GM19023 (cell line): Measurements from ENCODE around the gene AFDN.

Experiments used
- ATAC-seq: cut with Tn5 transposase; IDR thresholded peaks from one replicate; pipeline ENCODE4 v1.9.1; 2021; ENCODE audit warnings: mild to moderate bottlenecking, moderate library complexity; ENCODE audit not compliant: unreplicated experiment

Gene AFDN

DNA sequence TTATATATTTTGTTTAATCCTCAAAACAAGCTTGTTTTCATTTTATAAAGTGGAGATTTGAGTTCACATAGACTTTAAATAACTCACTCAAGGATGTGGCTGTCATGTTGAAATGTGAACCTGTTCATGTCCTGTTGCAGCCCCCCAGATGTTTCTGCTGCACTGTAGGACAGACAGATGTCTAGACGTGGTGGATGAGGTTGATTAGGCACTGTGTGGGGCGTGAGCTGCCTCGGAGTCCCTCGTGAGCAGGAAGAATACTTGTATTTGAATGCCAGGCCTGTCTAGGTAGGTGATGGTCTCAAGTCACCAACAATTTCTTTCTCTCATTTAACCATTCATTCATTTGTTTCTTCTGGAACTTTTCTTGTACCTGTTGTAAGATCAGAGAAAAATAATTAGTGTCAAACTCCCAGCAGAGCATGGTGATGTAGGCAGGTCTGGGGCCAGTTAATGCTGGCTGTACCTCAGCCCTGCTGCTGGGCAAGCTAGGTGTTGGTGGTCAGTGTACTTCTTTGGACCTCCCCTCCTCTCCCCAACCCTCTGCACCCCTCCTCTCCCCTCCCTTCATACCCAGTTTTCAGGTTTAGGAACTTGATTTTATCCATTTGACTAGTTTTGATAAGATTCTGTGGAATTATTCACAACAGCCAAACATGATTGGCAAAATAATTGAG, 34.0 kb downstream of the AFDN start:
- no peak for ATAC-seq

DNA sequence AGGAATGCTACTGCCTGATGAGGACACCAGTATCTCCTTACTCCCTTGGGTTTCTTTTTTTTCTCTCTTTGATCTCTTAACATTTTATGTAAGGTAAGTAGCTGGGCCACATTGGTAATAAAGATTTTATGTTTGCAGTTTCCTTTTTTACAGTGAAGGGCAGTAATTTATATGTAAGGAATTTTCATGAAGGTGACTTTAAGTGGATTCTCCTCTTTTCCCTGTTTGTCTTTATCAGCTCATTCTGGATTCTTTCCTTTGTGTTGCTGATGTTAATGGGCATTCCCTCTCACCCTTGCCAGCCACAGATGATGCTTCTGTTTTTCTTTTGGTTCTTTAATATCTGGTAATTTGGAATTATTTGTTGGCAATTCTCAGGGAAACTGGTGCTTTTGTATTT, 34.7 kb downstream of the AFDN start:
- ATAC-seq = no peak

- no peak for ATAC-seq
Observed at GRCh38 chr6:167863897-167864296, 37.2 kb downstream of the AFDN start.

- ATAC-seq = no peak
Observed at GRCh38 chr6:167866642-167867041, 39.9 kb downstream of the AFDN start.

DNA sequence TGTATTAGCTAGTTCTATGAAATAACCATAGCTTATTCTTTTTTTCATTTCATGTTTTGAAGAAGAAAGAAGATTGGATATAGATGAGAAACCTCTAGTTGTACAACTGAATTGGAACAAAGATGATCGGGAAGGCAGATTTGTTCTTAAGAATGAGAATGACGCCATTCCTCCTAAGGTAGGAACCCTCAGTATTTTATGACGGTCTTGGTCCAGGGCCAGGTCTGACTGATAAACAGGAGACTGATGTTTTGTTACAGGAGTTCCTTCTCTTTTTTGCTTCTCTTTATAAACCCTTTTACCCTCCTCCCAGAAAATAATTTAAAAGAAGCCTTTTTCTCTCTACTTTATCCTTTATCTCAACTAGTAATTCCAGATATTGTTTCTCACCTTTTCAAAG, 43.6 kb downstream of the AFDN start:
- ATAC-seq = no peak

DNA sequence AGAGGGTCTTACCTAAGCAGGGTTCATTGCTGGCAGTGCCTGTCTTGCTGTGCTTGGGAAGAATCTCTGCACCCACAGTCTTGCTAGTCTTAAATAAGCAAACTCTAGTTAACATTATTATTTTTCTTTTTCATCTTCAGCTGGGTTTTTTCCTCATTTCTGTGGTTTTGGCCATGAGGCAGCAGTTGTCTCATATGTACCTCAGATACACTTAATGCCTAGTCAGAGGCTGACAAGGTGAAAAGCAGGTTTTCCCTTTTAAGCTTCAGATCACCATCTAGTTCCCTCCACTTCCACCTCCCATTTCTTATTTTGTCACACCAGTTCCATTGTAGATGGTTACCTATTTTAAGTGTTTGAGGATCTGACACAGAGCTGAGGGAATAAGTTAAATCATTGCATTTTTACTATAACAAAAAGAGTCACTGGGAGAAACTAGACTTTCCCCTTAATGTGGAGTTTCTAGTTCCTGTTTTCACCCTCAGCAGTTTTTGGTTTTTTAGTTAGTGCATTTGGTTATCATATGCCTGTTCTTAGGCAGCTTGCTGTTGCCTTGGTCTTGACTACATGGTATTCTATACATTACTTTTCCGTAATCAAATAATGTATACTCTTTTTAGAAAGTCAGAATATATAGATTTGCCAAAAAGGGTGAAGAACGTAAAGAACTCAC, 46.0 kb downstream of the AFDN start:
- ATAC-seq = no peak

DNA sequence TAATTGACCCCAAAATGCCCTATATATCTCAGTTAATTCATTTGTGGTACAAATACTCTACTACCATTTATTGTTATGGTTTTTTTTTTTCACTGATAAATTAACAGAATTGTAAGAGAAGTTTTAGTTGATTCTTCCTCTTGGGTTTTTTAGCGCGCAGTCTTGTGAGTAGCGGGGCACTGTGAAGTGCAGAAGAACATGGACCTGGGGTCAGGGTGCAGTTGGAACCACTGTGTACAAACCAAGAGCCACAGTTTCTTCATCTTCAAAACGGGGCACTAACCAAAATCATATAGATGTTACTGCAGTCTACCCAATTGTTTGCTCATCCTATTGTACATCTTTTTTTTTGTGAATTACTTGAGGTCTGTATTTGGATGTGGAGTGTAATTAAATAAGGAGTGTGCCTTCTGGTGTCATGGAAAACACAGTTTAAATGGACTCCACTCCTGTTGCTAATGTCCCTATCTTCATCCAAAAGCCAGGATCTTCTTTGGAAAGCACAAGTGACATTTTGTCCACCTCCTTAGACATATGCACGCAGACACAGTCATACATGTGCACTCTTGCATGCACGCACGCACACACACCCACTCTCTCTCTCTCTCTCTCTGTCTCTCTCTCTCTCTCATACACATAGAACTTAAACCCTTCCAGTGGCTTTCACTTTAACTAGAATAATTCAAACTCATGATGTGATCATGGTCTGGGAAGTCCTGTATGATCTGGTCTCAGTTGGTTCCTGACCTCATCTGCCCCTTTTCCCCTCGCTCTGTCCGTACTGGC, 51.5 kb downstream of the AFDN start:
- ATAC-seq = no peak

DNA sequence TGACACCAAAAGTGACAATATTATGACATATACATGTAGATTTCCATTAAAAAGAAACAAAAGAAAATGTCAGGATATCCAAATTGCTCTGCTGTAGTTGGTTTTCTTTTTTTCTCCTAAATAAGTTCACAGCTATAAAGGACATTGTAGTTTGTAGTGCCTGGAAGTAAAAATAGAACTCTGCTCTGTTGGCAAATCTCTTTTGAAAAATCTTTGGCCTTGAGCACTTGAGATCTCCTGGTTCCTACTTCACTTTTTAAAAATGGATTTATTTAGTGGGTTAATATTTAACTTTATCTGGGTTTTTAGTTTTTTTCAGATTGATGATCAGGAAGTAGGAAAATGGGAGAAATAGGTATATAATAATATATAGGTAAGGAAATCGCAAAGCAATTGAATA, 52.9 kb downstream of the AFDN start:
- no peak for ATAC-seq

- no peak for ATAC-seq
Observed at GRCh38 chr6:167881327-167881726, 54.6 kb downstream of the AFDN start.

DNA sequence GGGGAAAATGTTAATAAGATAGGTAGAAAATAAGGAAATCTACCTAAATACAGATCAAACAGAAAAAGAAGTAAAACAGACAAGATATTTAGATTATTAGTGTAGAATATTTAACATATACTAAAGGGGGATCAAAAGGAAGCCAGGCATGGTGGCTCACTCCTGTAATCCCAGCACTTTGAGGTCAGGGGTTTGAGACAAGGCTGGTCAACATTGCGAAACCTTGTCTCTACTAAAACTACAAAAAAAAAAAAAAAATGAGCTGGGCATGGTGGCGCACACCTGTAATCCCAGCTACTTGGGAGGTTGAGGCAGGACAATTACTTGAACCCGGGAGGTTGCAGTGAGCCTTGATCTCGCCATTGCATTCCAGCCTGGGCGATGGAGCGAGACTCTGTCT, 55.5 kb downstream of the AFDN start:
- ATAC-seq = no peak

GRCh38 chr6:167888098-167888497, 61.4 kb downstream of the AFDN start:
- no peak for ATAC-seq

GRCh38 chr6:167892835-167893815, 66.4 kb downstream of the AFDN start:
- ATAC-seq = peak; percentile 94

DNA sequence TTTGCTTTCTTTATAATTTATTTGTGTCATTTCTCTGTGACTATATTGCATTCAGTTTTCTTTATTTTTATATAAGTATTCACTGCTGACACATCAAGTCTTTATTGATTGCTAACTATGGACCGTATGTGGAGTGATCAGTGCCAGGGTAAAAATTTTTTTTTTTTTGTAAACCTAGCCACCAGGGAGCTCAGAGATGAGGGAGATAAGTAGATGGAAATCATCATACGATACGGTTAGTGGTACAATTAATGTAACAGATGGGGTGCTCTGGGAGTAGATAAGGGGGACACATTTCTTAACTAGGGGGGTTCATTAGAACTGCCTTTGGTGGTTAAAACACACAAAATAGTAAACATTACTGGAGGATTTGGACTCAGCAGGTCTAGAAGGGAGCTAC, 68.3 kb downstream of the AFDN start:
- ATAC-seq = no peak

- ATAC-seq = no peak
Observed at GRCh38 chr6:167896648-167897047, 69.9 kb downstream of the AFDN start.

- no peak for ATAC-seq
Observed at GRCh38 chr6:167898673-167899311, 72.1 kb downstream of the AFDN start.

DNA sequence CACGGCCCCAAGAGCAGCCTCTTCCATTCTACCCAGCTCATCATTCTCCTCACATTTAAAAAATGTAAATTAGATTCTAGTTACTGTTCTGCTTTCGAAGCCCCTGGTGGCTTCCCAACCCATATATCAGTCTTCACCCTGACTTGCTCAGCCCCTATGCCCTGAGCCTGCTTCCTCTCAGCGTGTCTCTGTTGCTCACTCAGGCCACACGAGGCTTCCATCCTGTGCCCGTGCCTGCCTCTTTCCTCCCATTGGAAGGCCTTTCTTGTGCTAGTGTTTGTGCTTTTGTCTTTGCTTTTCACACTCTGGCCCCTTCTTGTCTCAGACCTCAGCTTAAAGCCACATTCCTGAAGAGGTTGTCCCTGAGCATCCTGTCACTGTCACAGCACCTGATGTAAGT, 78.1 kb downstream of the AFDN start:
- ATAC-seq = no peak

GRCh38 chr6:167906899-167907298, 80.2 kb downstream of the AFDN start:
- no peak for ATAC-seq

DNA sequence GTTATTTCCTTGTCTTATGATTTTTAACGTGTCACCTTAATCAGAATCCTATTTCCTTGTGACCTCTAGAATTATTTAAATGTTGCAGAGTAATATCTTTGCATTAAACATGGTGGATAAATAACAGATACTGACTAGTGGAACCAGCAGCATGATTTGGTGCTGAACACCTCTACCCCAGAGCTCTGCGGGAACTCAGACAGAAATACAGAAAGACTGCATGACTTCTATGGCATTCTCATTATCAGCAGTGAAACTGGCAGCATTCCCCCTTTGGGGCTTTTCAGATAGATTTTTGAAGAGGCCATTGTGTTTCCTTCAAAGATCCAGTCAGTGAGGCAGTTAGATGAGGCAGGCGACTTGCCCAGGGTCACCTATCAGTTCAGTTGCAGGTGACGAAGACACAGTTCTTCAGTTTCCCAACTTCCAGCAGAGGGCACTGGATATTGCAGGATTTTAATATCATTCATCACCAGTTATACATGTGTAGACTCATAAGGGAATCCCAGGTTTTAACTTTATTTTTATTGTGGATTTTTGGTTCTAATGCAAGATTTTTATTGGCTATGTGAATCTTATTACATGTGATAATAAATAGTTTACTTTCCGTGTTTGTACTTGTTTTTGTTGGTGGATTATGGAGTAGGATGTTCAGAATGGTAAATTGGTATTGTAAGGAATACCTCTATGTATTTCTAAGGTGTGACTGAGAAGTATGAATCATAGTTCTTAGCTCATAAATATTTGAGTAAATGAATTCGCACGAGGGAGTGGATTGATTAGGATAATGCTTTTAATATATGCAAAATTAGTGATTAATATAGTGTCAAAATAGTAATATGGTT, 81.3 kb downstream of the AFDN start:
- ATAC-seq = no peak

- ATAC-seq = no peak
Observed at GRCh38 chr6:167910007-167910406, 83.3 kb downstream of the AFDN start.
